Left lung (tissue), 10 donors: ENCODE data around the gene JCHAIN. TPM values are rescaled to one million over a fixed set of nuclear protein-coding genes. Genes with fewer than 3 reads are reported as not detected.
"Not testable (repeated sequence)": the region's sequence is repeated elsewhere in the genome, so short reads cannot be mapped to it uniquely, and the experiment has no call there.

Source experiments
- ATAC-seq: fragments of 200-7000 bp; cut with Tn5 transposase; one replicate; pipeline ENCODE4 v1.9.1; 2020; ENCODE audit warnings: moderate library complexity
- DNase-seq, 4 donors: peaks; one replicate each; pipeline ENCODE4 v3.0.0-alpha.2; 2013 to 2020
- H3K27ac ChIP-seq, 2 donors: fragments of 200-600 bp; sonication (generic) in 1 of 2; one replicate each; pipeline versions ENCODE4 v1.5.0 to v1.8.0; 2020 to 2021
- H3K27me3 ChIP-seq, 2 donors: fragments of 200-600 bp; sonication (generic) in 1 of 2; one replicate each; pipeline versions ENCODE4 v1.5.0 to v1.8.0; 2020 to 2021
- H3K36me3 ChIP-seq, 2 donors: fragments of 200-600 bp; sonication (generic) in 1 of 2; one replicate each; pipeline versions ENCODE4 v1.5.0 to v1.8.0; 2020 to 2021
- H3K4me1 ChIP-seq, 2 donors: fragments of 200-600 bp; one replicate each; pipeline ENCODE4 v1.8.0; 2021
- H3K4me3 ChIP-seq, 2 donors: fragments of 200-600 bp; sonication (generic) in 1 of 2; one replicate each; pipeline versions ENCODE4 v1.5.0 to v1.8.0; 2020 to 2021; ENCODE audit warnings: mild to moderate bottlenecking in 1 of 2
- H3K9me3 ChIP-seq, 2 donors: fragments of 200-600 bp; sonication (generic) in 1 of 2; one replicate each; pipeline versions ENCODE4 v1.5.0 to v1.8.0; 2020 to 2021
- CTCF ChIP-seq, 2 donors: fragments of 200-600 bp; sonication (generic) in 1 of 2; IDR thresholded peaks; one replicate each; pipeline versions ENCODE4 v1.5.0 to v1.8.0; 2021; ENCODE audit warnings: antibody characterized with exemption in 2 of 2
- intact Hi-C, 2 donors: fragments of 100-400 bp; cut with DNase I; formaldehyde crosslinking; loops; one replicate each; pipeline versions ENCODE4 v1.11.2 to v1.14.2; 2022
- polyA plus RNA-seq, 6 donors: library from polyadenylated mRNA; unstranded; fragments of 120-200 nt; gene quantifications; one replicate each; pipeline ENCODE4 v1.2.1, GENCODE V29; 2013; ENCODE audit not compliant: insufficient read length in 6 of 6
- total RNA-seq, 2 donors: library from RNA; stranded (reverse); fragmentation: NEBNext Ultra II Directional; extraction: Animal tissue kit (Norgen Biotek cat#: 25700); gene quantifications; one replicate each; pipeline ENCODE4 v1.2.1, GENCODE V29; 2021
- donor health status: DM: no; HTN: yes; CAD: no.
- donor health status: DM: no; HTN: no; CAD: no.

Gene JCHAIN
- total and polyA plus RNA-seq, 8 donors: 1.5 to 184 (median 2.4) TPM

GRCh38 chr4:70660106-70660505, 6.2 kb downstream of the JCHAIN start:
- intact Hi-C loops: no loop called here
- no peak overlapping the region for H3K4me3 ChIP-seq
- TF ChIP-seq CTCF (IDR thresholded peaks at IDR 0.05): no peak
- H3K4me1 ChIP-seq: peaks cover 0 to 7% of the 10 kb centered on the region in 2 donors
- H3K27ac ChIP-seq: no peak overlapping the region
- DNase-seq (no peak), ATAC-seq (no peak)
- no peaks in the 10 kb centered on the region for H3K27me3 ChIP-seq
- no peaks in the 10 kb centered on the region for H3K9me3 ChIP-seq
- no peaks in the 10 kb centered on the region for H3K36me3 ChIP-seq

- H3K36me3 ChIP-seq: no peaks in the 10 kb centered on the region
- peaks cover 0 to 7% of the 10 kb centered on the region in 2 donors for H3K4me1 ChIP-seq
- no peak overlapping the region for H3K27ac ChIP-seq
- no peak for TF ChIP-seq CTCF (IDR thresholded peaks at IDR 0.05)
- no peaks in the 10 kb centered on the region for H3K27me3 ChIP-seq
- no peak for ATAC-seq
- H3K4me3 ChIP-seq: no peak overlapping the region
- intact Hi-C loops: no loop called here
- no peaks in the 10 kb centered on the region for H3K9me3 ChIP-seq
- no peak for DNase-seq
Measured at GRCh38 chr4:70658418-70658817, 7.9 kb downstream of the JCHAIN start.

- Histone ChIP-seq H3K27me3 (no peaks in the 10 kb centered on the region), H3K4me1 (peaks cover 0 to 7% of the 10 kb centered on the region in 2 donors), H3K4me3 (no peak overlapping the region), H3K9me3 (no peaks in the 10 kb centered on the region), H3K36me3 (no peaks in the 10 kb centered on the region), H3K27ac (no peak overlapping the region)
- intact Hi-C loops: no loop called here
- no peak for ATAC-seq
- no peak for DNase-seq
- no peak for TF ChIP-seq CTCF (IDR thresholded peaks at IDR 0.05)
Measured at GRCh38 chr4:70657326-70657725, 9.0 kb downstream of the JCHAIN start.

- ATAC-seq: no peak
- TF ChIP-seq CTCF (IDR thresholded peaks at IDR 0.05): no peak
Measured at GRCh38 chr4:70654605-70655011, 11.7 kb downstream of the JCHAIN start.

GRCh38 chr4:70651864-70652506, 14.3 kb downstream of the JCHAIN start:
- H3K9me3 ChIP-seq: no peaks in the 10 kb centered on the region
- no peak overlapping the region for H3K27ac ChIP-seq
- intact Hi-C loops: no loop called here
- no peaks in the 10 kb centered on the region for H3K27me3 ChIP-seq
- peak in 2 of 4 donors; percentile 26 to 36 for DNase-seq
- peak; percentile 42 to 45 for TF ChIP-seq CTCF (IDR thresholded peaks at IDR 0.05)
- ATAC-seq: peak; percentile 84
- no peak overlapping the region for H3K4me3 ChIP-seq
- H3K36me3 ChIP-seq: no peaks in the 10 kb centered on the region
- no peaks in the 10 kb centered on the region for H3K4me1 ChIP-seq

More at GRCh38 chr4:70654605-70655011, 11.7 kb downstream of the JCHAIN start:
- Histone ChIP-seq H3K4me3 (no peak overlapping the region), H3K27ac (no peak overlapping the region), H3K4me1 (peaks cover 0 to 7% of the 10 kb centered on the region in 2 donors), H3K36me3 (no peaks in the 10 kb centered on the region), H3K27me3 (no peaks in the 10 kb centered on the region), H3K9me3 (no peaks in the 10 kb centered on the region)
- DNase-seq: no peak
- intact Hi-C loops: no loop called here

GRCh38 chr4:70650741-70651140, 15.6 kb downstream of the JCHAIN start:
- H3K9me3 ChIP-seq, H3K27me3 ChIP-seq, H3K4me3 ChIP-seq, intact Hi-C loops, ATAC-seq, H3K27ac ChIP-seq, H3K36me3 ChIP-seq, H3K4me1 ChIP-seq, DNase-seq: not testable (repeated sequence)
